Skeletal muscle satellite cell (primary cell): Measurements from ENCODE around the gene COL15A1.

Source experiments
- H3K27me3 ChIP-seq: 2 replicates; pipeline ENCODE4 v1.7.0; 2013; ENCODE audit warnings: low read length; ENCODE audit not compliant: control insufficient read depth, insufficient read depth
- H3K36me3 ChIP-seq: 2 replicates; pipeline ENCODE4 v1.7.0; 2013; ENCODE audit warnings: mild to moderate bottlenecking, control low read depth, low read length; ENCODE audit not compliant: insufficient read depth
- H3K4me1 ChIP-seq: 2 replicates; pipeline ENCODE4 v1.7.0; 2013; ENCODE audit warnings: low read length; ENCODE audit not compliant: control insufficient read depth, insufficient read depth
- H3K4me2 ChIP-seq: 2 replicates; pipeline ENCODE4 v1.7.0; 2013; ENCODE audit warnings: mild to moderate bottlenecking, low read length
- H3K4me3 ChIP-seq: 2 replicates; pipeline ENCODE4 v1.7.0; 2013; ENCODE audit warnings: low read length
- H3K9ac ChIP-seq: 2 replicates; pipeline ENCODE4 v1.7.0; 2013; ENCODE audit warnings: mild to moderate bottlenecking, low read depth, low read length, moderate library complexity
- H3K9me3 ChIP-seq: replicated peaks from 2 replicates; pipeline ENCODE4 v1.7.0; 2013; ENCODE audit warnings: mild to moderate bottlenecking, control low read depth, low read length

Gene COL15A1

GRCh38 chr9:98951967-98952366, 8.3 kb downstream of the COL15A1 start:
- Histone ChIP-seq H3K27me3 (peaks cover 26% of the 10 kb centered on the region), H3K4me1 (no peaks in the 10 kb centered on the region), H3K4me3 (no peak overlapping the region), H3K36me3 (no peaks in the 10 kb centered on the region), H3K9ac (no peak overlapping the region), H3K4me2 (no peak overlapping the region), H3K9me3 (no peaks in the 10 kb centered on the region)

GRCh38 chr9:98953581-98954243, 10.0 kb downstream of the COL15A1 start:
- Histone ChIP-seq H3K36me3 (no peaks in the 10 kb centered on the region), H3K4me2 (no peak overlapping the region), H3K9ac (no peak overlapping the region), H3K4me3 (no peak overlapping the region), H3K9me3 (no peaks in the 10 kb centered on the region), H3K27me3 (peaks cover 18% of the 10 kb centered on the region), H3K4me1 (peaks cover 8% of the 10 kb centered on the region)

DNA sequence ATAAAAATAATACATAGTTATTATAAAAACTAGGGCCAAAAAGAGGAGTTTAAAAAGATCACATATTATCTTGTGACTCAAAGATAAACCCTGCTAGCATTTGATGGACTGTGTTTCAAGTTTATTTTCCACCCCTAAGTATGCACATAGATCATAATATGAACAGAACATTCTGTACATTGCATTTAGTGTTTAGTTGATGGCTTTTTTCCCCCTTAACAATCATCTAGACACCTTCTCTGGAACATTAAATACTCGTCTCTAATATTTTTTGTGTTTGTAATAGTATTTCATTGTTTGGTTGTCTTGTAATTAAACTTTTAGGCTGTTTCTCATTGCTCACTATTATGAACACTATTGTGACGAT, 10.5 kb downstream of the COL15A1 start:
- H3K36me3 ChIP-seq, result no peaks in the 10 kb centered on the region
- no peak overlapping the region for H3K9ac ChIP-seq
- peaks cover 18% of the 10 kb centered on the region for H3K27me3 ChIP-seq
- no peak overlapping the region for H3K4me3 ChIP-seq
- no peak overlapping the region for H3K4me2 ChIP-seq
- peaks cover 13% of the 10 kb centered on the region for H3K4me1 ChIP-seq
- no peaks in the 10 kb centered on the region for H3K9me3 ChIP-seq

DNA sequence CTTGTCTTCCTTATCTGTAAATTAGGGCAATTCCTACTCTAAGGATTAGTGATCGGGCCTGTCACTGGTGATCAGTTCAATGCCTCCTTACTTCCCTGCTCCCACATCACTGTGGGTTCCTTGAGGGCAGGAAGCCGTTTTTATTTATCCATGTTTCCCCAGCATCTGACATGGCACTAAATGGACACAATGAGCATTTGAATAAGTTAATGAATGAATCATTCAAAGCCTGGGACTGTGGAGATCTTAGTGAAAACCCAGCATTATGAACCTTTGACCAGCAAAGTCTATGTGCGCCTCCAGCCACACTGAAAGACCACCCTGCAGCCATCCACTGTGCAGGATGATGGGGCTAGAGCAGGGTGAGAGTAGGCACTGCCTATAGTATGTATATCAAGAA, 11.6 kb downstream of the COL15A1 start:
- H3K36me3 ChIP-seq, result no peaks in the 10 kb centered on the region
- H3K9ac ChIP-seq, result no peak overlapping the region
- H3K4me1 ChIP-seq, result peaks cover 16% of the 10 kb centered on the region
- no peak overlapping the region for H3K4me3 ChIP-seq
- peaks cover 18% of the 10 kb centered on the region for H3K27me3 ChIP-seq
- no peak overlapping the region for H3K4me2 ChIP-seq
- no peaks in the 10 kb centered on the region for H3K9me3 ChIP-seq

GRCh38 chr9:98957826-98958225, 14.1 kb downstream of the COL15A1 start:
- peaks cover 31% of the 10 kb centered on the region for H3K27me3 ChIP-seq
- H3K9ac ChIP-seq, result peak overlapping the region; percentile 83
- H3K4me2 ChIP-seq, result peak overlapping the region; percentile 67
- H3K9me3 ChIP-seq, result no peaks in the 10 kb centered on the region
- H3K36me3 ChIP-seq, result no peaks in the 10 kb centered on the region
- peak overlapping the region; percentile 41 for H3K4me3 ChIP-seq
- peaks cover 33% of the 10 kb centered on the region for H3K4me1 ChIP-seq

GRCh38 chr9:98958271-98958984, 14.7 kb downstream of the COL15A1 start:
- Histone ChIP-seq H3K4me3 (peak overlapping the region; percentile 41), H3K36me3 (no peaks in the 10 kb centered on the region), H3K9ac (peak overlapping the region; percentile 83), H3K27me3 (peaks cover 36% of the 10 kb centered on the region), H3K9me3 (no peaks in the 10 kb centered on the region), H3K4me2 (peak overlapping the region; percentile 67), H3K4me1 (peaks cover 39% of the 10 kb centered on the region)

- peaks cover 39% of the 10 kb centered on the region for H3K4me1 ChIP-seq
- no peaks in the 10 kb centered on the region for H3K9me3 ChIP-seq
- no peak overlapping the region for H3K4me2 ChIP-seq
- no peaks in the 10 kb centered on the region for H3K36me3 ChIP-seq
- H3K9ac ChIP-seq, result no peak overlapping the region
- H3K27me3 ChIP-seq, result peaks cover 44% of the 10 kb centered on the region
- no peak overlapping the region for H3K4me3 ChIP-seq
Observed at GRCh38 chr9:98960409-98960808, 16.7 kb downstream of the COL15A1 start.

- peak overlapping the region; percentile 41 for H3K4me2 ChIP-seq
- peak overlapping the region; percentile 61 for H3K9ac ChIP-seq
- H3K36me3 ChIP-seq, result no peaks in the 10 kb centered on the region
- H3K4me1 ChIP-seq, result peaks cover 39% of the 10 kb centered on the region
- H3K27me3 ChIP-seq, result peaks cover 52% of the 10 kb centered on the region
- H3K4me3 ChIP-seq, result no peak overlapping the region
- H3K9me3 ChIP-seq, result no peaks in the 10 kb centered on the region
Observed at GRCh38 chr9:98961513-98962180, 17.9 kb downstream of the COL15A1 start.

DNA sequence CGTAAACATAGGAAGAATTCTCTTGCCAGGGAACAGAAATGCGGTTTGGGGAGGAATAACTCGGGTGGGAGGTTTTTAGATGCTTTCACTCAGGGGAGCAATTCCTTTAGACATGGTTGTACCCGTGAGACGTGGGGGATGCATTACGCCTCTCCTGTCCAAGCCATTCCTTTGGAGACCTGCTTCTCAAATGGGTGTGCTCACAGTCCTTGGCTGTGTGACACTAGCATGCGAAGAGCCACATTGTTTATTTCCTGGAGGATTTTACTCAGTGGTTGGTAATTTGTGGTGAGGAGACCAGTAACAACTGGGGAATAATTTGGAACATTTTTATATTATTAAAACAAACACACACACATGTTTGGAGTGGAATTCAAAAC, 18.5 kb downstream of the COL15A1 start:
- H3K4me3 ChIP-seq, result no peak overlapping the region
- peaks cover 39% of the 10 kb centered on the region for H3K4me1 ChIP-seq
- H3K9ac ChIP-seq, result peak overlapping the region; percentile 61
- H3K27me3 ChIP-seq, result peaks cover 53% of the 10 kb centered on the region
- H3K9me3 ChIP-seq, result no peaks in the 10 kb centered on the region
- no peaks in the 10 kb centered on the region for H3K36me3 ChIP-seq
- H3K4me2 ChIP-seq, result peak overlapping the region; percentile 41

GRCh38 chr9:98962861-98963260, 19.2 kb downstream of the COL15A1 start:
- H3K27me3 ChIP-seq, result peaks cover 60% of the 10 kb centered on the region
- H3K9me3 ChIP-seq, result no peaks in the 10 kb centered on the region
- H3K9ac ChIP-seq, result peak overlapping the region; percentile 40
- H3K4me1 ChIP-seq, result peaks cover 36% of the 10 kb centered on the region
- H3K36me3 ChIP-seq, result no peaks in the 10 kb centered on the region
- H3K4me3 ChIP-seq, result no peak overlapping the region
- peak overlapping the region; percentile 38 for H3K4me2 ChIP-seq

DNA sequence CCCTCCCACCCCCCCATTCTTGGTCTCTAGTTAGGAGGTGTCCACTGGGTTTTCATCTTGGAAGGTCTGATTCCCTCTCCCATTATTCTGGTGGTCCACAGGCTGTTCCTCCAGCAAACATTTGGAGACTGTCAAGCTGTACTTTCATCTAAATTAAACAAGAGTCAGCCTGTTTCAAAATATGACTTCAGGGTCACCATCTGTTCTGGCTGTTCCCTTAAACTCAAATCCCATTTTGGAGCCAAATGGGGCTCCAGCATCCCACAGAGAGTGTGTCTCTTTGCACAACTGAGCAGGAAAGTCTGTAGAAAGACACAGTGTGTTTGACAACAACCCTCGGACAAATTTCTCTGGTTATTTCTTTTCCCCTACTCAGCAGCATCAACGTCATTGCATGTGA, 20.5 kb downstream of the COL15A1 start:
- peaks cover 27% of the 10 kb centered on the region for H3K4me1 ChIP-seq
- H3K9me3 ChIP-seq, result no peaks in the 10 kb centered on the region
- peaks cover 74% of the 10 kb centered on the region for H3K27me3 ChIP-seq
- no peak overlapping the region for H3K4me3 ChIP-seq
- no peak overlapping the region for H3K4me2 ChIP-seq
- no peak overlapping the region for H3K9ac ChIP-seq
- no peaks in the 10 kb centered on the region for H3K36me3 ChIP-seq
